SU-DHL-6 (cell line): Measurements from ENCODE around the gene NELL1.

ENCODE experiments used
- H2AFZ ChIP-seq: fragments of 200-600 bp; sonication (generic); 2 replicates; pipeline ENCODE4 v1.6.1; 2014; ENCODE audit warnings: low read depth, mild to moderate bottlenecking, moderate library complexity, mixed read lengths, antibody characterized with exemption, low read length; ENCODE audit not compliant: severe bottlenecking
- H3F3A ChIP-seq: fragments of 200-600 bp; shearing (Covaris generic); 2 replicates; pipeline ENCODE4 v1.6.0; 2016; ENCODE audit warnings: antibody characterized with exemption, mild to moderate bottlenecking; ENCODE audit not compliant: insufficient read depth
- H3K27ac ChIP-seq: fragments of 200-600 bp; sonication (generic); 2 replicates; pipeline ENCODE4 v1.5.1; 2016; ENCODE audit warnings: low read depth, mild to moderate bottlenecking, low read length, moderate library complexity, mixed read lengths
- H3K27me3 ChIP-seq: fragments of 200-600 bp; sonication (generic), shearing (Covaris generic); 2 replicates; pipeline ENCODE4 v1.6.0; 2014; ENCODE audit warnings: mild to moderate bottlenecking, low read length
- H3K36me3 ChIP-seq: fragments of 200-600 bp; sonication (generic); 2 replicates; pipeline ENCODE4 v1.6.1; 2014; ENCODE audit warnings: mild to moderate bottlenecking, low read length, mixed read lengths
- H3K4me2 ChIP-seq: fragments of 300-600, 200-600 bp; shearing (Covaris generic), sonication (generic); 2 replicates; pipeline ENCODE4 v1.6.0; 2014; ENCODE audit warnings: low read length, low read depth, mild to moderate bottlenecking; ENCODE audit not compliant: poor library complexity, severe bottlenecking
- H3K4me3 ChIP-seq: fragments of 200-600 bp; sonication (generic); 2 replicates; pipeline ENCODE4 v1.5.1; 2014; ENCODE audit warnings: antibody characterized with exemption, low read length, mild to moderate bottlenecking, mixed read lengths; ENCODE audit not compliant: insufficient read depth, poor library complexity, severe bottlenecking
- H3K79me2 ChIP-seq: fragments of 200-600 bp; sonication (generic); 2 replicates; pipeline ENCODE4 v1.6.1; 2014; ENCODE audit warnings: mild to moderate bottlenecking, low read length, moderate library complexity; ENCODE audit not compliant: insufficient read depth
- H3K9ac ChIP-seq: fragments of 200-600 bp; sonication (generic); 2 replicates; pipeline ENCODE4 v1.7.0; 2014; ENCODE audit warnings: mild to moderate bottlenecking, low read length
- H3K9me2 ChIP-seq: fragments of 200-600 bp; sonication (generic); replicated peaks from 2 replicates; pipeline ENCODE4 v1.6.1; 2014; ENCODE audit warnings: low read length; ENCODE audit not compliant: insufficient read depth
- H3K9me3 ChIP-seq: fragments of 200-600 bp; sonication (generic); 2 replicates; pipeline ENCODE4 v1.6.1; 2014; ENCODE audit warnings: low read length, mixed read lengths; ENCODE audit not compliant: insufficient read depth
- H4K20me1 ChIP-seq: fragments of 200-600 bp; sonication (generic); 2 replicates; pipeline ENCODE4 v1.6.1; 2014; ENCODE audit warnings: low read depth, mild to moderate bottlenecking, antibody characterized with exemption, low read length, moderate library complexity, mixed read lengths
- CTCF ChIP-seq: fragments of 200-600 bp; sonication (generic); IDR thresholded peaks from one replicate; pipeline ENCODE4 v1.5.1; 2017; ENCODE audit warnings: antibody characterized with exemption, mild to moderate bottlenecking, low read length, moderate library complexity; ENCODE audit not compliant: insufficient read depth, poor library complexity, severe bottlenecking
- EZH2phosphoT487 ChIP-seq: fragments of 200-600 bp; sonication (generic), shearing (Covaris generic); conservative IDR thresholded peaks from 2 replicates; pipeline ENCODE4 v1.6.1; 2018; ENCODE audit warnings: mild to moderate bottlenecking, antibody characterized with exemption, low read length, moderate library complexity, mixed read lengths

NELL1 gene

GRCh38 chr11:21428796-21429195, 759.4 kb downstream of the NELL1 start:
- no peaks in the 10 kb centered on the region for H3K79me2 ChIP-seq
- H3K4me2 ChIP-seq: no peak overlapping the region
- no peaks in the 10 kb centered on the region for H4K20me1 ChIP-seq
- no peaks in the 10 kb centered on the region for H3K36me3 ChIP-seq
- H3F3A ChIP-seq: no peaks in the 10 kb centered on the region
- no peaks in the 10 kb centered on the region for H3K9me3 ChIP-seq
- no peaks in the 10 kb centered on the region for H3K27me3 ChIP-seq
- no peaks in the 10 kb centered on the region for H3K9me2 ChIP-seq
- no peak overlapping the region for H3K4me3 ChIP-seq
- H2AFZ ChIP-seq: no peak overlapping the region
- H3K27ac ChIP-seq: no peak overlapping the region
- no peak overlapping the region for H3K9ac ChIP-seq
- TF ChIP-seq EZH2phosphoT487: no peak

DNA sequence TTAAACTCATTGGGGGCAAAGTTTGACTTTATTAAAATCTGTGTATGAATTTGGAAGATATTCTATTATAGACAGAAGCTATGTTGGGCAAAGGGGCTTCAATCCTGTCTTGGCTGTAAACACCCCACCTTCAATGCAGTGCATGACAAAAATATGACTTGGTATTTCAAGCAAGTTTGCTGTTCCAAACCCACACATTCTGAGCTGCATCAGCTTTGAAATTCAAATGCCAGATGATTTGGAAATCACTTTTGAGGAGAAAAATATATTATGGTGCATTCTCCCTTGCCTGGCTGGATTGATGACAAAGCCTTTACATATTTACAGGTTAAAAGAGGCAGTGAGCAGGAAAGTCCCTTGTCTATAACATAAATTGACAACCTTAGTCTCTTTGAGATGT, 760.0 kb downstream of the NELL1 start:
- Histone ChIP-seq H3K4me2 (no peak overlapping the region), H3K9ac (no peak overlapping the region), H3K27ac (no peak overlapping the region), H3F3A (no peaks in the 10 kb centered on the region), H3K9me3 (no peaks in the 10 kb centered on the region), H3K27me3 (no peaks in the 10 kb centered on the region), H4K20me1 (no peaks in the 10 kb centered on the region), H3K9me2 (no peaks in the 10 kb centered on the region), H3K79me2 (no peaks in the 10 kb centered on the region), H2AFZ (no peak overlapping the region), H3K36me3 (no peaks in the 10 kb centered on the region), H3K4me3 (no peak overlapping the region)
- TF ChIP-seq CTCF (no peak), EZH2phosphoT487 (no peak)

DNA sequence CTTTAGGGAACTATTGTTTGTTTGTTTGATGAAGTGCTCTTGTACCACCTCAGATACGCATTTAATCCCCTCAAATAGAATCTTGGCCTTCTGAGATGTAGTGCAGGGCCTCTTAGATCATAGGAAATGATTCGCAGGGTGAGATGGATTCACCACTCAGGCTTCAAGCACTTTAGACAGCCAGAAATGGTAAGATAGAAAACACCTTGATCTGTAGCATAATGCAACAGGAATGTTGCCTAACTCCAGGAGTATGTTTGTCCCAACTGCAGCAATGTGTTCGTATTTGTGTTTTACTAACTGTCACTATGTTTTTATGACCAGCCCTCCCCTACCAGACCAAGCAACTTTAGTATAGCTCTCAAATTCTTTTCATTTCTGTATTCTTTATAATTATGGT, 761.2 kb downstream of the NELL1 start:
- Histone ChIP-seq H3F3A (no peaks in the 10 kb centered on the region), H3K4me3 (no peak overlapping the region), H3K27ac (no peak overlapping the region), H3K9me3 (no peaks in the 10 kb centered on the region; the same call in 1 of the 2 replicates), H2AFZ (no peak overlapping the region), H3K79me2 (no peaks in the 10 kb centered on the region), H3K27me3 (no peaks in the 10 kb centered on the region), H3K36me3 (no peaks in the 10 kb centered on the region), H3K9ac (no peak overlapping the region), H4K20me1 (no peaks in the 10 kb centered on the region), H3K4me2 (no peak overlapping the region), H3K9me2 (no peaks in the 10 kb centered on the region)
- no peak for TF ChIP-seq EZH2phosphoT487
- no peak for TF ChIP-seq CTCF

DNA sequence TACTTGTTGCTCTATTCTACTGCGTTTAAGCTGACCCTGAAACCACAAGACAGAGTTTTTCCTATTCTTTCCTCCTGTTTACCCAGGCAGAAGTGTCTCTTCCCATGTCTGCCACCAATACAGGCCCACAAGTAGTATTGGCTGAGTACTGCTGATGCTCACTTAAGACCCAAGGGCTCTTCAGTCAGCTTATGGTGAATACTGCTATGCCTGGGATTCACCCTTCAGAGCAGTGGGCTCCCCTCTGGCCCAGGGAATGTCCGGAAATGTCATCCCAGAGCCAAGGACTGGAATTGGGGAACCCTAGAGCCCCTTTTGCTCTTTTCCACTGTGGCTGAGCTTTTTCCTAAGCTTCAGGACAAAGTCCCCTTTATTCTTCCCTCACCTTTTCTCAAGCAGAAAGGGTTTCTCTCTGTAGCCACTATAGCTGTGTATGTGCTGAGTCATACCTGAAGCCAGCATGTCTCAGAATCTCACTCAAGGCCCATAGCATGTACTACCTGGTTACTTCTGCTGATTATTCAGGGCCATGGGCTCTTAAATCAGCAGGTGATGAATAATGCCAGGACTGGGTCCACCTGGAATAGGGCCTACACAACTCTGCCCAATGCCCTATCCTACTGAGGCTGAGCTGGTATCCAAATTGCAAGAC, 777.7 kb downstream of the NELL1 start:
- H3K27me3 ChIP-seq: no peaks in the 10 kb centered on the region
- H2AFZ ChIP-seq: no peak overlapping the region
- no peaks in the 10 kb centered on the region for H4K20me1 ChIP-seq
- no peak overlapping the region for H3K9ac ChIP-seq
- no peak overlapping the region for H3K4me3 ChIP-seq
- H3F3A ChIP-seq: no peaks in the 10 kb centered on the region
- no peaks in the 10 kb centered on the region for H3K9me3 ChIP-seq
- no peaks in the 10 kb centered on the region for H3K9me2 ChIP-seq
- H3K4me2 ChIP-seq: no peak overlapping the region
- H3K79me2 ChIP-seq: no peaks in the 10 kb centered on the region
- H3K36me3 ChIP-seq: no peaks in the 10 kb centered on the region
- TF ChIP-seq EZH2phosphoT487 (no peak), CTCF (no peak)
- H3K27ac ChIP-seq: no peak overlapping the region
